ENCODE results near the gene RNASEH2A. TPM values are rescaled to one million over a fixed set of nuclear protein-coding genes. Genes with fewer than 3 reads are reported as not detected.

RNASEH2A gene
- total RNA-seq, 3 donors from 2014 or later (not counting 1 experiment from before 2014, with no cell fraction given), result 6.6 to 8.7 (median 7.4) TPM

- intact Hi-C loops (cut with micrococcal nuclease), result no loop called here
- Histone ChIP-seq H3K4me1 (ENCODE audit: control insufficient read depth, insufficient read depth, low read length) (peaks cover 10% of the 10 kb centered on the region), H3K4me3 (ENCODE audit: low read length) (no peak overlapping the region), H3K9me3 (ENCODE audit: control insufficient read depth, insufficient read depth, low read length) (no peaks in the 10 kb centered on the region), H3K36me3 (ENCODE audit: control insufficient read depth, insufficient read depth, low read length) (no peaks in the 10 kb centered on the region), H3K27ac (ENCODE audit: low read length) (no peak overlapping the region), H3K27me3 (ENCODE audit: control insufficient read depth, insufficient read depth, low read length) (peaks cover 36% of the 10 kb centered on the region)
- H3K9me3 Mint-ChIP-seq, result no peaks in the 10 kb centered on the region
- H3K4me1 Mint-ChIP-seq, result peaks cover 10% of the 10 kb centered on the region in 2 donors
- WGBS (ENCODE audit: insufficient coverage), result 14% methylated on average over 44 of the region's 46 CpGs
- H3K4me3 Mint-ChIP-seq, result no peak overlapping the region
- peaks cover 29 to 36% of the 10 kb centered on the region in 2 donors for H3K27me3 Mint-ChIP-seq (ENCODE audit: low read depth in 2 of 2)
- no peaks in the 10 kb centered on the region for H3K36me3 Mint-ChIP-seq
- peak; percentile 32 for TF ChIP-seq CTCF (IDR thresholded peaks at IDR 0.05)
- ATAC-seq, result peak in 1 of 3 donors; percentile 54
- peak in 1 of 2 donors; percentile 41 for DNase-seq
- no peak overlapping the region for H3K27ac Mint-ChIP-seq
These were observed 19.1 kb downstream of the RNASEH2A start for GRCh38 chr19:12825254-12826131.

- Mint-ChIP-seq H3K4me1 (peaks cover 23 to 30% of the 10 kb centered on the region in 2 donors), H3K36me3 (no peaks in the 10 kb centered on the region), H3K27ac (no peak overlapping the region), H3K4me3 (no peak overlapping the region), H3K27me3 (ENCODE audit: low read depth in 2 of 2) (peaks cover 52 to 58% of the 10 kb centered on the region in 2 donors), H3K9me3 (peaks cover 0 to 2% of the 10 kb centered on the region in 2 donors)
- H3K36me3 ChIP-seq (ENCODE audit: control insufficient read depth, insufficient read depth, low read length), result no peaks in the 10 kb centered on the region
- H3K4me1 ChIP-seq (ENCODE audit: control insufficient read depth, insufficient read depth, low read length), result peaks cover 25% of the 10 kb centered on the region
- peak in 2 of 3 donors; percentile 36 to 44 for ATAC-seq
- 9% methylated on average over 23 of the region's 23 CpGs for WGBS (ENCODE audit: insufficient coverage)
- peaks cover 64% of the 10 kb centered on the region for H3K27me3 ChIP-seq (ENCODE audit: control insufficient read depth, insufficient read depth, low read length)
- no peak overlapping the region for H3K4me3 ChIP-seq (ENCODE audit: low read length)
- H3K9me3 ChIP-seq (ENCODE audit: control insufficient read depth, insufficient read depth, low read length), result no peaks in the 10 kb centered on the region
- no peak overlapping the region for H3K27ac ChIP-seq (ENCODE audit: low read length)
- TF ChIP-seq CTCF (IDR thresholded peaks at IDR 0.05), result no peak
- peak in 1 of 2 donors; percentile 30 for DNase-seq
- intact Hi-C loops (cut with micrococcal nuclease), result no loop called here
These were observed 22.1 kb downstream of the RNASEH2A start for GRCh38 chr19:12828494-12828893.

GRCh38 chr19:12833418-12833737 is 27.0 kb downstream of the RNASEH2A start:
- Mint-ChIP-seq H3K4me1 (peaks cover 17 to 33% of the 10 kb centered on the region in 2 donors), H3K4me3 (peak overlapping the region; percentile 71)
- no peak for TF ChIP-seq CTCF (IDR thresholded peaks at IDR 0.05)

More at GRCh38 chr19:12833418-12833737, 27.0 kb downstream of the RNASEH2A start:
- Mint-ChIP-seq H3K9me3 (peaks cover 0 to 2% of the 10 kb centered on the region in 2 donors), H3K27ac (no peak overlapping the region), H3K27me3 (ENCODE audit: low read depth in 2 of 2) (peaks cover 57 to 62% of the 10 kb centered on the region in 2 donors), H3K36me3 (no peaks in the 10 kb centered on the region)
- Histone ChIP-seq H3K36me3 (ENCODE audit: control insufficient read depth, insufficient read depth, low read length) (no peaks in the 10 kb centered on the region), H3K27me3 (ENCODE audit: control insufficient read depth, insufficient read depth, low read length) (peaks cover 77% of the 10 kb centered on the region), H3K4me1 (ENCODE audit: control insufficient read depth, insufficient read depth, low read length) (peaks cover 33% of the 10 kb centered on the region), H3K4me3 (ENCODE audit: low read length) (no peak overlapping the region), H3K27ac (ENCODE audit: low read length) (no peak overlapping the region), H3K9me3 (ENCODE audit: control insufficient read depth, insufficient read depth, low read length) (peaks cover 7% of the 10 kb centered on the region)
- no peak for ATAC-seq
- no peak for DNase-seq
- intact Hi-C loops (cut with micrococcal nuclease), result no loop called here
- 0% methylated on average over 5 of the region's 5 CpGs for WGBS (ENCODE audit: insufficient coverage)

Measured in natural killer cell (primary cell).